Measurements from ENCODE around the gene CD48.

GRCh38 chr1:160724465-160725242, 13.0 kb upstream of the CD48 start:
- TF ChIP-seq CTCF (IDR thresholded peaks at IDR 0.05; ENCODE audit: insufficient read depth, low read length, poor library complexity, severe bottlenecking) (no peak), EZH2phosphoT487 (conservative IDR thresholded peaks at IDR 0.05; ENCODE audit: low read length) (no peak)
